ENCODE measurements around the gene FOXA1.

GRCh38 chr14:37587881-37588666 lies 7.0 kb downstream of the FOXA1 start:
- TF ChIP-seq CTCF (IDR thresholded peaks at IDR 0.05) (no peak), EZH2 (IDR thresholded peaks at IDR 0.05; ENCODE audit: borderline replicate concordance, insufficient read depth, low read depth, low read length, poor library complexity, severe bottlenecking) (no peak)
